Measurements from ENCODE around the gene IL16.

IL16 gene

DNA sequence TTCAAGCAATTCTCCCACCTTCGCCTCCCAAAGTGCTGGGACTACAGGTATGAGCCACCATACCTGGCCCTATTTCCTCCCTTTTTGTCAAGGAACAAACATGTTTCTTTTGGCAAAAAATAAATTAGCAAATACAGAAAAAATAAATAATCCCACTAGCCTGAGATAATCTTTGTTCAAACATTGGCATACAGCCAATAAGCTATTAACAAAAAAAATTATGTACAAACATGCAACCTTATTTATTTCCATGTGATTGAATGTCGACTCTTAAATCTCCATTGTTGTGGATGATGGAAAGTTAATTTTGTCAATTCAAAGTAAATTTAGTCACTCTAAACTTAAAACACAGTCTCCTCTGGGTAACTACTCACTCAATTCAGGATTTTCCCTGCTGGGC is 18.3 kb upstream of the IL16 start:
- TF ChIP-seq, protein P1, sequence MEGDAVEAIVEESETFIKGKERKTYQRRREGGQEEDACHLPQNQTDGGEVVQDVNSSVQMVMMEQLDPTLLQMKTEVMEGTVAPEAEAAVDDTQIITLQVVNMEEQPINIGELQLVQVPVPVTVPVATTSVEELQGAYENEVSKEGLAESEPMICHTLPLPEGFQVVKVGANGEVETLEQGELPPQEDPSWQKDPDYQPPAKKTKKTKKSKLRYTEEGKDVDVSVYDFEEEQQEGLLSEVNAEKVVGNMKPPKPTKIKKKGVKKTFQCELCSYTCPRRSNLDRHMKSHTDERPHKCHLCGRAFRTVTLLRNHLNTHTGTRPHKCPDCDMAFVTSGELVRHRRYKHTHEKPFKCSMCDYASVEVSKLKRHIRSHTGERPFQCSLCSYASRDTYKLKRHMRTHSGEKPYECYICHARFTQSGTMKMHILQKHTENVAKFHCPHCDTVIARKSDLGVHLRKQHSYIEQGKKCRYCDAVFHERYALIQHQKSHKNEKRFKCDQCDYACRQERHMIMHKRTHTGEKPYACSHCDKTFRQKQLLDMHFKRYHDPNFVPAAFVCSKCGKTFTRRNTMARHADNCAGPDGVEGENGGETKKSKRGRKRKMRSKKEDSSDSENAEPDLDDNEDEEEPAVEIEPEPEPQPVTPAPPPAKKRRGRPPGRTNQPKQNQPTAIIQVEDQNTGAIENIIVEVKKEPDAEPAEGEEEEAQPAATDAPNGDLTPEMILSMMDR (IDR thresholded peaks at IDR 0.05; ENCODE audit: insufficient read depth, low read length, missing control alignments), result no peak
- CTCF ChIA-PET, result interaction anchor here (1.3 to 2.6 kb wide), 4 partner anchors 14 to 88 kb away, joined by 3 to 9 read pairs (median 6); no protein-coding TSS in a partner anchor

GRCh38 chr15:81181220-81181619 is 15.5 kb upstream of the IL16 start:
- H3K4me3 ChIP-seq (ENCODE audit: low read depth, low read length), result no peak overlapping the region
- ChIA-PET CTCF (interaction anchor here (0.6 kb wide), 1 partner anchor 75 kb away, joined by 3 read pairs; no protein-coding TSS in a partner anchor), POLR2A (no interaction called here)
- DNase-seq (ENCODE audit: low read depth, low spot score), result no peak
- TF ChIP-seq, protein P1 (IDR thresholded peaks at IDR 0.05; ENCODE audit: insufficient read depth, low read length, missing control alignments), result no peak

More for the DNA sequence above, 18.3 kb upstream of the IL16 start:
- POLR2A ChIA-PET, result no interaction called here
- no peak for DNase-seq (ENCODE audit: low read depth, low spot score)
- no peak overlapping the region for H3K4me3 ChIP-seq (ENCODE audit: low read depth, low read length)

- TF ChIP-seq, protein P1 (IDR thresholded peaks at IDR 0.05; ENCODE audit: insufficient read depth, low read length, missing control alignments), result no peak
- ChIA-PET CTCF (interaction anchor here (1.2 to 1.7 kb wide), 2 partner anchors 9 to 13 kb away, joined by 3 to 7 read pairs; no protein-coding TSS in a partner anchor), POLR2A (no interaction called here)
- no peak for DNase-seq (ENCODE audit: low read depth, low spot score)
- no peak overlapping the region for H3K4me3 ChIP-seq (ENCODE audit: low read depth, low read length)
These were observed 14.5 kb upstream of the IL16 start for GRCh38 chr15:81182031-81182755.

GRCh38 chr15:81182756-81183438 is 13.8 kb upstream of the IL16 start:
- no peak overlapping the region for H3K4me3 ChIP-seq (ENCODE audit: low read depth, low read length)
- ChIA-PET POLR2A (no interaction called here), CTCF (interaction anchor here (1.1 to 1.7 kb wide), 3 partner anchors 10 to 83 kb away, joined by 3 to 7 read pairs (median 6); no protein-coding TSS in a partner anchor)
- TF ChIP-seq, protein P1 (IDR thresholded peaks at IDR 0.05; ENCODE audit: insufficient read depth, low read length, missing control alignments), result no peak
- DNase-seq (ENCODE audit: low read depth, low spot score), result no peak

- ChIA-PET POLR2A (no interaction called here), CTCF (interaction anchor here (1.1 to 1.7 kb wide), 2 partner anchors 10 to 83 kb away, joined by 6 to 7 read pairs; no protein-coding TSS in a partner anchor)
- no peak overlapping the region for H3K4me3 ChIP-seq (ENCODE audit: low read depth, low read length)
- DNase-seq (ENCODE audit: low read depth, low spot score), result no peak
- TF ChIP-seq, protein P1 (IDR thresholded peaks at IDR 0.05; ENCODE audit: insufficient read depth, low read length, missing control alignments), result no peak
These were observed 13.3 kb upstream of the IL16 start for GRCh38 chr15:81183439-81183775.

DNA sequence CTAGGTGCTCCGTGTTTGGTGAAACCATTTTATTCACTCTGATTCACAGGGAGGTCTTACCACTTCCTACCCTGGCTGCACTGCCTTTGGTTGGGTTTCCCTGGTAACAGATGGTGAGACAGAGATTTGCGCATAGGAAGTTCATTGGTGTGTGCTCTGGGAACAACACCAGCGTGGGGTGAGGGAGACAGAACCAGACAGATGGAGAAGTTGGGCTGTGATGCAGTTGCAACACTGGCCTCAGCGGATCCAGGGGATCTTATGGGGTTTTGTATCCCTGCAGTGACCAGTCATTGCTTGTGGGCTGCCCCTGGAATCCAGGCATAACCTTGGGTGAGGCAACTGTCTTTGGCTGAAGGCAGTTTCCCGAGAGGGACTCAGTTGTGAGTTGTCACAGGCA is 12.5 kb upstream of the IL16 start:
- no peak overlapping the region for H3K4me3 ChIP-seq (ENCODE audit: low read depth, low read length)
- CTCF ChIA-PET, result interaction anchor here (1.1 kb wide), 1 partner anchor 58 kb away, joined by 3 read pairs; no protein-coding TSS in a partner anchor
- POLR2A ChIA-PET, result no interaction called here
- no peak for DNase-seq (ENCODE audit: low read depth, low spot score)
- TF ChIP-seq, protein P1 (IDR thresholded peaks at IDR 0.05; ENCODE audit: insufficient read depth, low read length, missing control alignments), result no peak

All from AG04449 (cell line).